ENCODE data around the gene PTPN4. TPM values are rescaled to one million over a fixed set of nuclear protein-coding genes. Genes with fewer than 3 reads are reported as not detected.

Gene PTPN4
- total and polyA plus RNA-seq, 2 of the 13 experiments (the other 11 are each of a cell fraction or from before 2014, with no cell fraction given), result 20.3 to 34.6 TPM

GRCh38 chr2:119837759-119838158 is 78.0 kb downstream of the PTPN4 start:
- Histone ChIP-seq H4K20me1 (ENCODE audit: insufficient read depth, low read length) (no peaks in the 10 kb centered on the region), H3K4me2 (ENCODE audit: low read depth, low read length) (peak overlapping the region; percentile 45; the same call in 1 of the 2 replicates), H2AFZ (ENCODE audit: low read length) (no peak overlapping the region), H3K27ac (ENCODE audit: extremely low read length, insufficient read depth, low read length) (peak overlapping the region; percentile 27), H3K36me3 (replicated peaks in 1 of 2; ENCODE audit: control insufficient read depth in 1 of 2, insufficient read depth in 2 of 2, low read length in 2 of 2) (no peaks in the 10 kb centered on the region), H3K27me3 (ENCODE audit: control insufficient read depth in 1 of 2, insufficient read depth in 2 of 2, low read length in 2 of 2) (no peaks in the 10 kb centered on the region), H3K79me2 (ENCODE audit: insufficient read depth, low read length) (no peaks in the 10 kb centered on the region), H3K4me1 (ENCODE audit: insufficient read depth, low read length) (peaks cover 54% of the 10 kb centered on the region), H3K9me3 (ENCODE audit: low read length) (no peaks in the 10 kb centered on the region), H3K9ac (ENCODE audit: insufficient read depth, low read depth, low read length) (no peak overlapping the region), H3K4me3 (replicated peaks in 1 of 3; ENCODE audit: insufficient read depth in 1 of 3, low read depth in 2 of 3, low read length in 3 of 3) (no peak overlapping the region)
- no peak for FAIRE-seq
- 98% methylated on average over 13 of the region's 13 CpGs for WGBS (ENCODE audit: low lambda C conversion rate)
- intact Hi-C loops (cut with micrococcal nuclease; ENCODE audit: unreplicated experiment) (no loop called here), in situ Hi-C loops (cut with HindIII; ENCODE audit: extremely low pct_ligation_motif_present, low pct_unique_long_range_greater_than_20kb) (no loop called here)
- ChIA-PET POLR2A (no interaction called here), CTCF (ENCODE audit: low intra/inter-chr PET ratio, low total read pairs) (no interaction called here)
- BruUV-seq (replicated peaks), result no TSS peak
- TF ChIP-seq ZNF687 (CRISPR knock-in tag; IDR thresholded peaks at IDR 0.05) (peak; percentile 31; the same call in 1 of the 2 replicates), BRD4 (CRISPR knock-in tag; IDR thresholded peaks at IDR 0.05) (0 out of 2 replicates have a peak, but pooled peaks have one; percentile 0), HDAC1 (CRISPR knock-in tag; IDR thresholded peaks at IDR 0.05) (0 out of 2 replicates have a peak, but pooled peaks have one; percentile 19), ZUFSP (CRISPR knock-in tag; IDR thresholded peaks at IDR 0.05; ENCODE audit: borderline replicate concordance) (no peak), NCOA1 (CRISPR knock-in tag; IDR thresholded peaks at IDR 0.05) (0 out of 2 replicates have a peak, but pooled peaks have one; percentile 31)
- ATAC-seq, result no peak; the same call in 2 of the 3 replicates
- DNase-seq (ENCODE audit: low spot score), result no peak

Data from HepG2 (cell line).